ENCODE data around the gene EPHB3. TPM values are rescaled to one million over a fixed set of nuclear protein-coding genes. Genes with fewer than 3 reads are reported as not detected.

EPHB3 gene
- total RNA-seq, 2 donors from 2014 or later = 40.1 to 64.2 TPM

DNA sequence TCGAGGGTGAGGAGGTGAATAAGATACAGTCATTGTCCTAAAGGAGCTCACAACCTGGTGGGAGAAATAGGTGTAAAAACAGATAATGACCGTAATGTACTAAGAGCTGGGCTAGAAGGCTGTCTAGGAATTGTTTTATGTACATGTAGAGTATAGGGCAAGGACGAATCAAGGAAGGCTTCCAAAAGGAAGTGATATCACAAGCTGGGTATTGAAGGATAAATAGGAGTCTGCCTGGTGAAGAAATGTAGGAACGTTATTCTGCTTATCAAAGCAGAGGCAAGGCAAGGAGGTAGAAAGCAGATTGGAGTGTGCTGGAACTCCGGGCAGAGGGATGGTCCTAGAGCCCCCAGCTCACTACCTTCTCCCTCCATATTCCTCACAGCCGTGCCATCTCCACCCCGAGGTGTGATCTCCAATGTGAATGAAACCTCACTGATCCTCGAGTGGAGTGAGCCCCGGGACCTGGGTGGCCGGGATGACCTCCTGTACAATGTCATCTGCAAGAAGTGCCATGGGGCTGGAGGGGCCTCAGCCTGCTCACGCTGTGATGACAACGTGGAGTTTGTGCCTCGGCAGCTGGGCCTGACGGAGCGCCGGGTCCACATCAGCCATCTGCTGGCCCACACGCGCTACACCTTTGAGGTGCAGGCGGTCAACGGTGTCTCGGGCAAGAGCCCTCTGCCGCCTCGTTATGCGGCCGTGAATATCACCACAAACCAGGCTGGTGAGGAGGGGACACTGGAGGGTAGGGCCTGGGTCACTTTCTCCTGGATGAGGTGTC lies 15.1 kb downstream of the EPHB3 start:
- H3K4me1 ChIP-seq = no peaks in the 10 kb centered on the region
- DNase-seq = no peak
- H3K36me3 ChIP-seq = no peaks in the 10 kb centered on the region
- no peaks in the 10 kb centered on the region for H3K27me3 ChIP-seq
- no peaks in the 10 kb centered on the region for H3K9me3 ChIP-seq
- no peak overlapping the region for H3K9ac ChIP-seq (ENCODE audit: low read depth in 2 of 2, low read length in 2 of 2)
- TF ChIP-seq, protein P1, sequence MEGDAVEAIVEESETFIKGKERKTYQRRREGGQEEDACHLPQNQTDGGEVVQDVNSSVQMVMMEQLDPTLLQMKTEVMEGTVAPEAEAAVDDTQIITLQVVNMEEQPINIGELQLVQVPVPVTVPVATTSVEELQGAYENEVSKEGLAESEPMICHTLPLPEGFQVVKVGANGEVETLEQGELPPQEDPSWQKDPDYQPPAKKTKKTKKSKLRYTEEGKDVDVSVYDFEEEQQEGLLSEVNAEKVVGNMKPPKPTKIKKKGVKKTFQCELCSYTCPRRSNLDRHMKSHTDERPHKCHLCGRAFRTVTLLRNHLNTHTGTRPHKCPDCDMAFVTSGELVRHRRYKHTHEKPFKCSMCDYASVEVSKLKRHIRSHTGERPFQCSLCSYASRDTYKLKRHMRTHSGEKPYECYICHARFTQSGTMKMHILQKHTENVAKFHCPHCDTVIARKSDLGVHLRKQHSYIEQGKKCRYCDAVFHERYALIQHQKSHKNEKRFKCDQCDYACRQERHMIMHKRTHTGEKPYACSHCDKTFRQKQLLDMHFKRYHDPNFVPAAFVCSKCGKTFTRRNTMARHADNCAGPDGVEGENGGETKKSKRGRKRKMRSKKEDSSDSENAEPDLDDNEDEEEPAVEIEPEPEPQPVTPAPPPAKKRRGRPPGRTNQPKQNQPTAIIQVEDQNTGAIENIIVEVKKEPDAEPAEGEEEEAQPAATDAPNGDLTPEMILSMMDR (IDR thresholded peaks at IDR 0.05) = no peak
- H3K4me3 ChIP-seq = no peak overlapping the region
- no peak overlapping the region for H3K27ac ChIP-seq
- intact Hi-C loops (cut with DNase I) = no loop called here

GRCh38 chr3:184577546-184577945 lies 16.0 kb downstream of the EPHB3 start:
- H3K27ac ChIP-seq = no peak overlapping the region
- intact Hi-C loops (cut with DNase I) = no loop called here
- no peak overlapping the region for H3K9ac ChIP-seq (ENCODE audit: low read depth in 2 of 2, low read length in 2 of 2)
- H3K4me1 ChIP-seq = no peaks in the 10 kb centered on the region
- no peaks in the 10 kb centered on the region for H3K36me3 ChIP-seq
- TF ChIP-seq, protein P1 (IDR thresholded peaks at IDR 0.05) = no peak
- no peaks in the 10 kb centered on the region for H3K27me3 ChIP-seq
- no peaks in the 10 kb centered on the region for H3K9me3 ChIP-seq
- no peak for DNase-seq
- H3K4me3 ChIP-seq = no peak overlapping the region

GRCh38 chr3:184578218-184578617 lies 16.6 kb downstream of the EPHB3 start:
- Histone ChIP-seq H3K4me3 (no peak overlapping the region), H3K9ac (ENCODE audit: low read depth in 2 of 2, low read length in 2 of 2) (no peak overlapping the region), H3K4me1 (no peaks in the 10 kb centered on the region), H3K27ac (no peak overlapping the region), H3K36me3 (no peaks in the 10 kb centered on the region), H3K9me3 (no peaks in the 10 kb centered on the region), H3K27me3 (no peaks in the 10 kb centered on the region)
- TF ChIP-seq, protein P1 (IDR thresholded peaks at IDR 0.05) = no peak
- no peak for DNase-seq
- intact Hi-C loops (cut with DNase I) = no loop called here

DNA sequence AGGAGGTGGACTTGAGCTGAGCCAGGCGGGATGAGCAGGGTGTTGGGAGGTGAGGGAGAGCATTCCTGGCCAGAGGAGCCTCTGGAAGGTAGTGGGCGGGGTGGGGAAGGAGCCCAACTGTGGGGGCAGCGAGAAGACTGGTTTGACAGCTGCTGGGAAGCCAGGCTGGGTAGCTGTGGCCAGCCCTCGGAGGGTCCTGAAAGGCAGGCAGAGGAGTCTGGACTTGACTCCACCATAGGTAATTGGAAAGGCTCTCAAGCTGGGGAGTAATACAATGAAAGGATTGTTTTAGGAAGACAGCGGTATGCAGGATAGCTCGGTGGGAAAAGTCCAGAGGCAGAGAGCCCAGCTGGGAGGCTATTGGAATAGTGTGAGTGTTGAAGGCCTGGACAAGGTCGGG lies 17.2 kb downstream of the EPHB3 start:
- Histone ChIP-seq H3K36me3 (no peaks in the 10 kb centered on the region), H3K9me3 (no peaks in the 10 kb centered on the region), H3K4me1 (no peaks in the 10 kb centered on the region), H3K27ac (no peak overlapping the region), H3K4me3 (no peak overlapping the region), H3K9ac (ENCODE audit: low read depth in 2 of 2, low read length in 2 of 2) (peak overlapping the region in 1 of 2 donors; percentile 21), H3K27me3 (no peaks in the 10 kb centered on the region)
- TF ChIP-seq, protein P1 (IDR thresholded peaks at IDR 0.05) = no peak
- DNase-seq = no peak
- intact Hi-C loops (cut with DNase I) = no loop called here

GRCh38 chr3:184579513-184579912 lies 17.9 kb downstream of the EPHB3 start:
- Histone ChIP-seq H3K27ac (no peak overlapping the region), H3K4me1 (no peaks in the 10 kb centered on the region), H3K4me3 (no peak overlapping the region), H3K9ac (ENCODE audit: low read depth in 2 of 2, low read length in 2 of 2) (no peak overlapping the region), H3K9me3 (no peaks in the 10 kb centered on the region), H3K36me3 (no peaks in the 10 kb centered on the region), H3K27me3 (no peaks in the 10 kb centered on the region)
- DNase-seq = no peak
- intact Hi-C loops (cut with DNase I) = no loop called here
- TF ChIP-seq, protein P1 (IDR thresholded peaks at IDR 0.05) = no peak
